IPS-NIHi11 (cell line): ENCODE data around the gene DNAH11.

Experiments
- DNase-seq: peaks from one replicate; pipeline ENCODE4 v3.0.0; 2012; ENCODE audit warnings: mixed read lengths, low spot score

DNAH11 gene

GRCh38 chr7:21938463-21938862 lies 395.6 kb downstream of the DNAH11 start:
- DNase-seq = no peak

GRCh38 chr7:21939136-21939857 lies 396.5 kb downstream of the DNAH11 start:
- DNase-seq = no peak

- no peak for DNase-seq
Measured at GRCh38 chr7:21939858-21940372, 397.1 kb downstream of the DNAH11 start.

GRCh38 chr7:21941611-21942141 lies 398.8 kb downstream of the DNAH11 start:
- DNase-seq = no peak

- no peak for DNase-seq
Measured at GRCh38 chr7:21942955-21943354, 400.1 kb downstream of the DNAH11 start.

GRCh38 chr7:21943436-21943835 lies 400.6 kb downstream of the DNAH11 start:
- DNase-seq = no peak

- peak; percentile 82 for DNase-seq
Measured at GRCh38 chr7:21944616-21945453, 402.0 kb downstream of the DNAH11 start.

- DNase-seq = peak; percentile 92
Measured at GRCh38 chr7:21945454-21946221, 402.8 kb downstream of the DNAH11 start, which contains the start of gene CDCA7L. Gene CDCA7L (minus strand): TSS chr7:21945899. CDS start chr7:21945804, 95 bp downstream.

GRCh38 chr7:21946222-21946709 lies 403.4 kb downstream of the DNAH11 start:
- DNase-seq = peak; percentile 46

GRCh38 chr7:21947056-21947455 lies 404.2 kb downstream of the DNAH11 start:
- DNase-seq = no peak

GRCh38 chr7:21947946-21948345 lies 405.1 kb downstream of the DNAH11 start:
- DNase-seq = no peak

- no peak for DNase-seq
Measured at GRCh38 chr7:21948364-21948763, 405.5 kb downstream of the DNAH11 start.

- DNase-seq = no peak
Measured at GRCh38 chr7:21948887-21949540, 406.2 kb downstream of the DNAH11 start.
